Karpas-422 (cell line): ENCODE results near the gene ARHGAP4. TPM values are rescaled to one million over a fixed set of nuclear protein-coding genes. Genes with fewer than 3 reads are reported as not detected.

Source experiments
- DNase-seq: peaks from one replicate; pipeline ENCODE4 v3.0.0-alpha.2; 2015
- H2AFZ ChIP-seq: fragments of 200-600 bp; sonication (generic); 2 replicates; pipeline ENCODE4 v1.6.1; 2014; ENCODE audit warnings: antibody characterized with exemption, low read length, mixed read lengths
- H3K27ac ChIP-seq: fragments of 200-600 bp; sonication (generic); 2 replicates; pipeline ENCODE4 v1.5.1; 2014; ENCODE audit warnings: mild to moderate bottlenecking, low read length, moderate library complexity
- H3K27me3 ChIP-seq: fragments of 200-600 bp; sonication (generic); 2 replicates; pipeline ENCODE4 v1.6.1; 2014; ENCODE audit warnings: low read length, mixed read lengths
- H3K36me3 ChIP-seq: fragments of 200-600 bp; sonication (generic); 2 replicates; pipeline ENCODE4 v1.6.1; 2014; ENCODE audit warnings: low read length, mixed read lengths; ENCODE audit not compliant: insufficient read depth
- H3K4me1 ChIP-seq: fragments of 200-600 bp; sonication (generic); 2 replicates; pipeline ENCODE4 v1.6.1; 2014; ENCODE audit warnings: mild to moderate bottlenecking, low read length, mixed read lengths
- H3K4me2 ChIP-seq: fragments of 200-600 bp; sonication (generic); 2 replicates; pipeline ENCODE4 v1.6.1; 2014; ENCODE audit warnings: low read length, low read depth, mild to moderate bottlenecking; ENCODE audit not compliant: poor library complexity, severe bottlenecking
- H3K4me3 ChIP-seq: fragments of 200-600 bp; sonication (generic); 2 replicates; pipeline ENCODE4 v1.5.1; 2014; ENCODE audit warnings: mild to moderate bottlenecking, antibody characterized with exemption, low read length, mixed read lengths
- H3K79me2 ChIP-seq: fragments of 200-600 bp; sonication (generic); 2 replicates; pipeline ENCODE4 v1.6.1; 2014; ENCODE audit warnings: mild to moderate bottlenecking, low read length, mixed read lengths
- H3K9ac ChIP-seq: fragments of 200-600 bp; sonication (generic); 2 replicates; pipeline ENCODE4 v1.6.0; 2014; ENCODE audit warnings: low read length
- H3K9me2 ChIP-seq: fragments of 200-600 bp; sonication (generic), shearing (Covaris generic); replicated peaks from 2 replicates; pipeline ENCODE4 v1.6.0; 2014; ENCODE audit warnings: mild to moderate bottlenecking, low read length, moderate library complexity; ENCODE audit not compliant: insufficient read depth
- H3K9me3 ChIP-seq: fragments of 300-700, 200-600 bp; sonication (generic); 2 replicates; pipeline ENCODE4 v1.6.1; 2014; ENCODE audit warnings: low read length, mixed read lengths
- H4K20me1 ChIP-seq: fragments of 200-600 bp; sonication (generic); 2 replicates; pipeline ENCODE4 v1.6.1; 2014; ENCODE audit warnings: mild to moderate bottlenecking, antibody characterized with exemption, low read length, low read depth; ENCODE audit not compliant: insufficient read depth
- total RNA-seq: library from RNA; depleted of rRNA; stranded (reverse); fragments of >200 nt; shearing (Covaris generic); gene quantifications from 2 replicates; pipeline ENCODE4 v1.2.3, GENCODE V29; 2014; ENCODE audit warnings: low replicate concordance

Gene ARHGAP4
- total RNA-seq, 1 experiment from 2014 or later: 104 TPM

DNA sequence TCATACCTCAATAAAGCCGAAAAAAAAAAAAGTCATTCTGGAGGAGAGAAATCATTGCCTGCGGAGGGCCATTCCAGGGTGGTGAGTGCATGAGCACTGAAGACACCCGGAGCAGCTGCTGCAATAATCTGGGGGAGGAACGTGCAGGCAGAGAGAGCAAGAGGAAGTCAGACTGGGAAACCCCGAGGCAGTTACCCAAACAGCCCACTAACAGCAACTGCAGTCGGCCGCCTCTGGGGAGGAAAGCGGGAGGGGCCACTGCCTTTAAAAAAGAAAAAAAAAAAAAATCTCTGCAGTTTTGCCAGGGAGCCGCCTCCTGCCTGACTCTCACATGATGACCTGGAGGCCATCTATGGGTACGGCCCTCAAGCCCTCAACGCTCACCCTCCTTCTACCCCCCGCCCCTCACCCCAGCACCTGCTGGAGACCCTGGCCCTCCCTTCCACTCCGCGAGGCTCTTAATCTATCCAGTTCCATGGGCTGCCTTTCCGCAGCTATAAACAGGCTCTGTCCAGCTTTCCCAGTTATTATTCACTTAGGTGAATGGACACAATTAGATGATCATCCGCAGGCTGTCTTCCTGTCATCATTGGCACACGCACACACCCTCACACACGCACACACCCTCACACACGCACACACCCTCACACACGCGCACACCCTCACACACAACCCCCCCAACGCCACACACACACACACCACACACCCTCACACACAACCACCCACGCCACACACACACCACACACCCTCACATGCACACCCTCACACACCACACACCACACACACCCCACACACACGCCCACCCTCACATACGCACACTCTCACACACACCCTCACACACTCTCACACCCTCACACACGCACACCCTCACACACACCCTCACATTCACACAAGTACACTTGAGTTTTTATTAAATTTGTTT lies 25.0 kb downstream of the ARHGAP4 start:
- peaks cover 21% of the 10 kb centered on the region for H3K4me1 ChIP-seq
- no peak overlapping the region for H3K27ac ChIP-seq
- H3K9ac ChIP-seq: no peak overlapping the region

DNA sequence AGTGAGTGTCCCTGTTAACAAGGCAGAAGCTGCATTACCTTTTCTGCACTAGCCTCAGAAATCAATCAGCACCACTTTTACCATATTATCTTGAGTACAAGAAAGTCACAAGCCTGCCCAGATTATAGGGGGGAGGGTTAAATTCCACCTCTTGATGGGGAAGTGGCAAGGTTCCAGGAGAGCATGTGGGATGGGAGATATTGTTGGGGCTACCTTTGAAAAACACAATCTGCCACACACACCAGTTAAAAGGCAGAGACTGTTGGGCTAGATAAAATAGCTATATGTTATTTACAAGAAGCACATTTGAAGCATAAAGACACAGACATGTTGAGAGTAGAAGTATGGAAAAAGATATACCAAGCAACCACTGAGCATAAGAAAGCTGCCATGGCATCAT lies 28.2 kb downstream of the ARHGAP4 start:
- H3K4me2 ChIP-seq: no peak overlapping the region

More for the DNA sequence above, 25.0 kb downstream of the ARHGAP4 start:
- Histone ChIP-seq H3K9me2 (no peaks in the 10 kb centered on the region), H3K79me2 (no peaks in the 10 kb centered on the region), H3K4me2 (no peak overlapping the region), H3K4me3 (no peak overlapping the region), H4K20me1 (peaks cover 5% of the 10 kb centered on the region; the same call in 1 of the 2 replicates), H3K36me3 (no peaks in the 10 kb centered on the region), H3K9me3 (no peaks in the 10 kb centered on the region), H3K27me3 (no peaks in the 10 kb centered on the region), H2AFZ (no peak overlapping the region)
- peak; percentile 62 for DNase-seq

DNA sequence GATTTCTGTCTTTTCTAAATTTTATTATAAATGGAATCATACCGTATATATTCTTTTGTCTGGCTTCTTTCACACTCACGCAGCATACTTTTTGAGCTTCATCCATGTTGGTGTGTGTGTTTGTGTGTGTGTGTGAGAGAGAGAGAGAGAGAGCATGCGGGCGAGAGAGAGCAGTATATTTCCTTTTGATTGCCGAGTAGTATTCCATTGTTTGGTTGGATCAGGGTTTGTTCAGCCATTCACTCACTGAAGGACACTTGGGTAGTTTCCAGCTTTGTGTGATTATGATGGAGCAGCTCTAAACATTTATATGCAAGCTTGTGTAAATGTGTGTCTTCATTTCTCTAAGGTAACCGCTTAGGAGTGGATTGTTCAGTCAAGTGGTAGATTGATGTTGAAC lies 36.9 kb downstream of the ARHGAP4 start:
- Histone ChIP-seq H3K9me2 (no peaks in the 10 kb centered on the region), H3K79me2 (no peaks in the 10 kb centered on the region), H3K27ac (no peak overlapping the region)

More for the DNA sequence above, 28.2 kb downstream of the ARHGAP4 start:
- DNase-seq: no peak
- H3K9me3 ChIP-seq: no peaks in the 10 kb centered on the region
- peaks cover 1% of the 10 kb centered on the region; the same call in 1 of the 2 replicates for H4K20me1 ChIP-seq
- no peaks in the 10 kb centered on the region for H3K9me2 ChIP-seq
- no peaks in the 10 kb centered on the region for H3K79me2 ChIP-seq
- no peak overlapping the region for H3K4me3 ChIP-seq
- no peaks in the 10 kb centered on the region for H3K27me3 ChIP-seq
- no peak overlapping the region for H3K9ac ChIP-seq
- H2AFZ ChIP-seq: no peak overlapping the region
- H3K4me1 ChIP-seq: peaks cover 11% of the 10 kb centered on the region
- H3K36me3 ChIP-seq: no peaks in the 10 kb centered on the region
- H3K27ac ChIP-seq: no peak overlapping the region

DNA sequence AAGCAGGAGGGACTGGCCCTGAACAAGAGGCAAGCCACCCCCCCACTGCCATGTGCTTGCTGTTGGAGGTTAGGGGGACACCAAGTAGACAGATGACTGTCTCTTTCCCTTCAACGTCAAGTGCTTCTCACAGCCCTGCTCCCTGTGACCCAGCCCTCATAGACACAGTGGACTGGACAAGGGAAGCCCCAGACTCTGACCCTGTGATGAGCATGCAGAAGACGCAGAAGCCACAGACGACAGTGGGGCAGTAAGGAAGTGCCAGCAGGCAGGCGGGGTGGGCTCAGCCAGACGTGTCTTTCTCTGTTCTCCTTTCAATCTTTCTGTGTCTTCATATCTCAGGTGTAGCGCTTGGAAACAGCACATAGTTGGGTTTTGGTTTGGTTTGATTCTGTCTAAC lies 37.7 kb downstream of the ARHGAP4 start:
- Histone ChIP-seq H3K9me2 (no peaks in the 10 kb centered on the region), H4K20me1 (no peaks in the 10 kb centered on the region), H3K4me1 (no peaks in the 10 kb centered on the region), H3K36me3 (no peaks in the 10 kb centered on the region), H3K79me2 (no peaks in the 10 kb centered on the region), H3K4me3 (no peak overlapping the region), H3K27me3 (no peaks in the 10 kb centered on the region), H3K9ac (no peak overlapping the region), H2AFZ (no peak overlapping the region), H3K4me2 (no peak overlapping the region), H3K27ac (no peak overlapping the region), H3K9me3 (no peaks in the 10 kb centered on the region)
- no peak for DNase-seq

More for the DNA sequence above, 36.9 kb downstream of the ARHGAP4 start:
- Histone ChIP-seq H3K4me3 (no peak overlapping the region), H3K9ac (no peak overlapping the region), H3K9me3 (no peaks in the 10 kb centered on the region), H2AFZ (no peak overlapping the region), H3K36me3 (no peaks in the 10 kb centered on the region), H3K4me1 (no peaks in the 10 kb centered on the region), H3K27me3 (no peaks in the 10 kb centered on the region), H4K20me1 (no peaks in the 10 kb centered on the region), H3K4me2 (no peak overlapping the region)
- DNase-seq: no peak

DNA sequence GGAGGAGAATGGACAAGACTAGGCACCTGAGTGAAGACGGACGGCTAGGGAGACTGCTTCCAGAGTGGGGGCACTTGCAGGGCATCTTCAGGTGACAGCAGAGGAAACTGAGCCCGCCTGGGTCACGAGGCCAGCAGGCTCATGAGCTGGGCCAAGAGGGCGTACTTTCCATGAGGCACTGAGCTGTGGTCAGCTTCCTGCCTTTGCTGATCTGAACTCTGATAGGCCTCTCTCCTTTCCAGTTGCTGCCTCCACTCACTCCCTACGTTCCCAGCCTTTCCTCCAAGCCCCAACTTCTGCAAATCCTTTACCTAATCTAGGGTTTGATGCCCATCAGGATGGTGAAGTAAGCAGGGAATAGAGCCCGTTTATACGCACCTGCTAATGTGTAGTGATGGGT lies 38.7 kb downstream of the ARHGAP4 start:
- Histone ChIP-seq H3K79me2 (no peaks in the 10 kb centered on the region), H2AFZ (no peak overlapping the region), H3K4me2 (no peak overlapping the region), H3K9me2 (no peaks in the 10 kb centered on the region), H4K20me1 (no peaks in the 10 kb centered on the region), H3K27me3 (no peaks in the 10 kb centered on the region), H3K36me3 (no peaks in the 10 kb centered on the region), H3K9me3 (no peaks in the 10 kb centered on the region), H3K9ac (no peak overlapping the region), H3K27ac (no peak overlapping the region), H3K4me1 (no peaks in the 10 kb centered on the region), H3K4me3 (no peak overlapping the region)
- no peak for DNase-seq

DNA sequence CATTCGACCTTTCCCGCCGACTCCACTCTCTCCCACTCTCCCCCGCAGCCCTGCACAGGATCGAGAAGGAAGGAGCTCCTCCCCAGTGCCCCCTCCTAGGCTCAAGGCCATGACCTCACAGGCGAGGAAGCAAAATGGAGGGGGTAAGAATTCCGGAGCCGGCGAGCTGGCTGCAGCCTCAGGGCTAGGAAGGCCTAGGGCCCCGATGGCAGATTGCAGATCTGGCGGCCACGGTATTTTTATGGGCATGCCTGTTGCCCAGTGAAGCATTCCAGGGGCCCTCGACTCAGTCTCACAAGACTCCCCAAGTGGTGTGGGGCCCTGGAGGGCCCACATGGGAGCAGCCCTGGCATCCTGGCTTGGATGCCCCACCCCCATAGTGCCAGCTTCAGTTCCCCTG lies 39.1 kb downstream of the ARHGAP4 start:
- Histone ChIP-seq H3K4me3 (no peak overlapping the region), H4K20me1 (no peaks in the 10 kb centered on the region), H3K9me3 (no peaks in the 10 kb centered on the region), H3K36me3 (no peaks in the 10 kb centered on the region), H3K79me2 (no peaks in the 10 kb centered on the region), H3K9ac (no peak overlapping the region), H3K27me3 (no peaks in the 10 kb centered on the region), H3K4me2 (no peak overlapping the region), H3K9me2 (no peaks in the 10 kb centered on the region), H2AFZ (no peak overlapping the region), H3K27ac (no peak overlapping the region), H3K4me1 (no peaks in the 10 kb centered on the region)
- DNase-seq: no peak

DNA sequence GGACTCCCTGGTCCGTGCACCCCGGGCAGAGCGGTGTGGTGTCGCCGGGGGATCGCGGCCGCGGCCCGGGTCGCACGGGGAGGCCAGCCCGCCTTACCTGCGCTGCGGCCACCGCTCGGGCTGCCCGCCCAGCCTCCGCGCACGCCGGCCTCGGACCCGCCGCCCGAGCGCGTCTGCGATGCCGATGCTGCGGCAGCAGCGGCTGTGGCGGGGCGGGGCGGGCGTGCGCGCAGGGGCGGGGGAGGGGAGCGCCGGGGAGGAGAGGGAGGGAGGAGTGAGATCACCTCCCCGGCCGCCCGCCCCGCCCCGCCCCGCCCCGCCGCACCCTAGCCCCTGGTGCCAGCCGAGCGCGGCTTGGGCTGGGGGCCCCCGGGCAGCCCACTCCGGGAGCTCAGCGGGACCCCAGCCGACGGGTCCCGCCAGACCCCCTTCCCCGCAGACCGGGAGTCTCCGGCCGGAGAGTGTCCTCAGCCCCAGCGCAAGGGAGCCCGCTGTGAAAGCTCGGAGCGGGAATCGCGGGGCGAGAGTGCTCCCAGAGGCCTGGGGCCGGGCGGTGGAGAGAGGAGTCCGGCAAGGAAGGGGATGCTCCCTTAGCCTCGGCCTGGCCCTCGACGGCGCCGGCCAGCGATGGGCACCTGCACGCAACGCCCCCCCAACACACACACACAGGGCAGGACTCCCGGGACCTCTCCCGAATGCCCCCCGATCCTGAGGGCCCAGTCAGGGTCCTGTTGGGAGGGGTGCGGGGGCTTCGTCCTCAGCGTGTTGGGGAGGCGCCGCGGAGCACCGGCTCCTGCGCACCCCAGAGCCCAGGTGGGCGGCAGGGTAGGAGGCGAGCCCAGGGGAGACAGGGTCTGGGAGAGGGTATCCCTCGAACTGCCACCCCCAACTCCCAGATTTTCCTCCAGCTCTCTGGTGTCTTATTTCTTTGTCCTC lies 39.8 kb downstream of the ARHGAP4 start, which contains the start of gene L1CAM:
Gene L1CAM (minus strand): TSS at position 206 of the 936 bp plus-strand sequence. CDS start 10,337 bp downstream, outside the sequence.
- Histone ChIP-seq H2AFZ (no peak within 1 kb of the TSS), H3K4me1 (no peaks in the 10 kb centered on the region), H3K27me3 (no peaks in the 10 kb centered on the region), H3K36me3 (no peaks in the 10 kb centered on the region), H3K4me3 (no peak within 1 kb of the TSS), H3K9me2 (no peaks in the 10 kb centered on the region), H4K20me1 (no peaks in the 10 kb centered on the region), H3K9ac (no peak within 1 kb of the TSS), H3K79me2 (no peaks in the 10 kb centered on the region), H3K27ac (no peak within 1 kb of the TSS), H3K9me3 (no peaks in the 10 kb centered on the region), H3K4me2 (no peak within 1 kb of the TSS)
- DNase-seq: no peak
